ENCODE results near the gene ATRIP.

- no peak for TF ChIP-seq CTCF (IDR thresholded peaks at IDR 0.05)
- no peak for TF ChIP-seq POLR2A (IDR thresholded peaks at IDR 0.05)
- TF ChIP-seq EP300 (IDR thresholded peaks at IDR 0.05): no peak
- TF ChIP-seq POLR2AphosphoS5 (IDR thresholded peaks at IDR 0.05): no peak
Observed at GRCh38 chr3:48413611-48414010, 32.9 kb upstream of the ATRIP start.

All from stomach (tissue), 4 donors.